Measurements from ENCODE around the gene MXD4. TPM values are rescaled to one million over a fixed set of nuclear protein-coding genes. Genes with fewer than 3 reads are reported as not detected.

Gene MXD4
- polyA plus RNA-seq, 1 donor (not counting 4 experiments of a cell fraction or from before 2014, with no cell fraction given): 26.0 TPM

- Histone ChIP-seq H3K9me3 (ENCODE audit: control insufficient read depth, low read depth, low read length) (no peaks in the 10 kb centered on the region), H3K36me3 (ENCODE audit: control insufficient read depth in 2 of 2, extremely low read depth in 1 of 2, insufficient read depth in 2 of 2, low read length in 2 of 2) (no peaks in the 10 kb centered on the region), H3K27ac (ENCODE audit: control insufficient read depth, insufficient read depth, low read length) (no peak overlapping the region), H3K4me2 (ENCODE audit: control insufficient read depth, extremely low read depth, insufficient read depth, low read depth, low read length) (no peak overlapping the region), H4K20me1 (ENCODE audit: control insufficient read depth, extremely low read depth, insufficient read depth, low read length) (no peaks in the 10 kb centered on the region), H2AFZ (ENCODE audit: control insufficient read depth, low read length) (no peak overlapping the region), H3K4me3 (ENCODE audit: control insufficient read depth in 2 of 3, extremely low read depth in 1 of 3, insufficient read depth in 2 of 3, low read depth in 1 of 3, low read length in 3 of 3) (no peak overlapping the region), H3K9me1 (ENCODE audit: control insufficient read depth, extremely low read depth, insufficient read depth, low read length) (no peaks in the 10 kb centered on the region), H3K79me2 (ENCODE audit: control insufficient read depth, insufficient read depth, low read length) (no peaks in the 10 kb centered on the region), H3K4me1 (ENCODE audit: control insufficient read depth, extremely low read depth, insufficient read depth, low read length) (no peaks in the 10 kb centered on the region), H3K27me3 (ENCODE audit: control insufficient read depth, extremely low read depth, insufficient read depth, low read length) (no peaks in the 10 kb centered on the region), H3K9ac (ENCODE audit: control insufficient read depth, extremely low read depth, insufficient read depth, low read length) (no peak overlapping the region)
- FAIRE-seq: no peak
- TF ChIP-seq EZH2 (IDR thresholded peaks at IDR 0.05; ENCODE audit: low read length) (no peak), CTCF (optimal IDR thresholded peaks at IDR 0.05 in 1 of 3, IDR thresholded peaks at IDR 0.05 in 1 of 3, conservative IDR thresholded peaks at IDR 0.05 in 1 of 3; ENCODE audit: extremely low read depth in 1 of 3, insufficient read depth in 2 of 3, low read length in 3 of 3) (no peak)
- no peak for DNase-seq (ENCODE audit: low read depth, low spot score)
- dilution Hi-C loops (cut with MboI; ENCODE audit: extremely low pct_ligation_motif_present, low sequenced_read_pairs): no loop called here
These were observed 7.3 kb upstream of the MXD4 start for GRCh38 chr4:2269206-2269531.

- H3K9me1 ChIP-seq (ENCODE audit: control insufficient read depth, extremely low read depth, insufficient read depth, low read length): no peaks in the 10 kb centered on the region
- no peak for TF ChIP-seq EZH2 (IDR thresholded peaks at IDR 0.05; ENCODE audit: low read length)
- no peak for TF ChIP-seq CTCF (optimal IDR thresholded peaks at IDR 0.05 in 1 of 3, IDR thresholded peaks at IDR 0.05 in 1 of 3, conservative IDR thresholded peaks at IDR 0.05 in 1 of 3; ENCODE audit: extremely low read depth in 1 of 3, insufficient read depth in 2 of 3, low read length in 3 of 3)
- H3K4me1 ChIP-seq (ENCODE audit: control insufficient read depth, extremely low read depth, insufficient read depth, low read length): no peaks in the 10 kb centered on the region
- H3K79me2 ChIP-seq (ENCODE audit: control insufficient read depth, insufficient read depth, low read length): no peaks in the 10 kb centered on the region
- H3K36me3 ChIP-seq (ENCODE audit: control insufficient read depth in 2 of 2, extremely low read depth in 1 of 2, insufficient read depth in 2 of 2, low read length in 2 of 2): no peaks in the 10 kb centered on the region
- H4K20me1 ChIP-seq (ENCODE audit: control insufficient read depth, extremely low read depth, insufficient read depth, low read length): no peaks in the 10 kb centered on the region
- H3K27ac ChIP-seq (ENCODE audit: control insufficient read depth, insufficient read depth, low read length): no peak overlapping the region
- no peaks in the 10 kb centered on the region for H3K9me3 ChIP-seq (ENCODE audit: control insufficient read depth, low read depth, low read length)
- H3K4me2 ChIP-seq (ENCODE audit: control insufficient read depth, extremely low read depth, insufficient read depth, low read depth, low read length): no peak overlapping the region
- FAIRE-seq: no peak
- H3K27me3 ChIP-seq (ENCODE audit: control insufficient read depth, extremely low read depth, insufficient read depth, low read length): no peaks in the 10 kb centered on the region
- no peak overlapping the region for H3K4me3 ChIP-seq (ENCODE audit: control insufficient read depth in 2 of 3, extremely low read depth in 1 of 3, insufficient read depth in 2 of 3, low read depth in 1 of 3, low read length in 3 of 3)
- DNase-seq (ENCODE audit: low read depth, low spot score): no peak
- H2AFZ ChIP-seq (ENCODE audit: control insufficient read depth, low read length): no peak overlapping the region
- H3K9ac ChIP-seq (ENCODE audit: control insufficient read depth, extremely low read depth, insufficient read depth, low read length): no peak overlapping the region
- dilution Hi-C loops (cut with MboI; ENCODE audit: extremely low pct_ligation_motif_present, low sequenced_read_pairs): no loop called here
These were observed 6.7 kb upstream of the MXD4 start for GRCh38 chr4:2268357-2269205.

Measured in keratinocyte (primary cell).